ENCODE measurements around the gene OR2V1.
"Not testable (repeated sequence)": the region's sequence is repeated elsewhere in the genome, so short reads cannot be mapped to it uniquely, and the experiment has no call there.

The OR2V1 gene

GRCh38 chr5:181127907-181128626 lies 2.9 kb downstream of the OR2V1 start:
- DNase-seq (ENCODE audit: low read depth in 2 of 2), result no peak

- no peak for DNase-seq (ENCODE audit: low read depth in 2 of 2)
These were observed 3.5 kb downstream of the OR2V1 start for GRCh38 chr5:181127456-181127855.

GRCh38 chr5:181126841-181127240 lies 4.1 kb downstream of the OR2V1 start:
- DNase-seq (ENCODE audit: low read depth in 2 of 2), result no peak

- DNase-seq (ENCODE audit: low read depth in 2 of 2), result no peak
These were observed 6.4 kb downstream of the OR2V1 start for GRCh38 chr5:181124526-181124925.

GRCh38 chr5:181121675-181122561 lies 9.1 kb downstream of the OR2V1 start:
- DNase-seq (ENCODE audit: low read depth in 2 of 2), result no peak

- DNase-seq (ENCODE audit: low read depth in 2 of 2), result no peak
These were observed 10.2 kb downstream of the OR2V1 start for GRCh38 chr5:181120761-181121160.

- no peak for DNase-seq (ENCODE audit: low read depth in 2 of 2)
These were observed 10.7 kb downstream of the OR2V1 start for GRCh38 chr5:181120306-181120705.

- no peak for DNase-seq (ENCODE audit: low read depth in 2 of 2)
These were observed 11.9 kb downstream of the OR2V1 start for GRCh38 chr5:181119105-181119504.

GRCh38 chr5:181118369-181118768 lies 12.6 kb downstream of the OR2V1 start:
- DNase-seq (ENCODE audit: low read depth in 2 of 2), result no peak

GRCh38 chr5:181114844-181115778 lies 15.9 kb downstream of the OR2V1 start:
- DNase-seq (ENCODE audit: low read depth in 2 of 2), result no peak

- DNase-seq (ENCODE audit: low read depth in 2 of 2), result no peak
These were observed 16.6 kb downstream of the OR2V1 start for GRCh38 chr5:181114284-181114843.

GRCh38 chr5:181113572-181113971 lies 17.4 kb downstream of the OR2V1 start:
- DNase-seq (ENCODE audit: low read depth in 2 of 2), result not testable (repeated sequence)

GRCh38 chr5:181112476-181112875 lies 18.5 kb downstream of the OR2V1 start:
- no peak for DNase-seq (ENCODE audit: low read depth in 2 of 2)

- no peak for DNase-seq (ENCODE audit: low read depth in 2 of 2)
These were observed 20.0 kb downstream of the OR2V1 start for GRCh38 chr5:181111010-181111409.

- DNase-seq (ENCODE audit: low read depth in 2 of 2), result no peak
These were observed 21.4 kb downstream of the OR2V1 start for GRCh38 chr5:181109489-181110013.

- no peak for DNase-seq (ENCODE audit: low read depth in 2 of 2)
These were observed 22.3 kb downstream of the OR2V1 start for GRCh38 chr5:181108578-181109165.

GRCh38 chr5:181107699-181108098 lies 23.3 kb downstream of the OR2V1 start:
- no peak for DNase-seq (ENCODE audit: low read depth in 2 of 2)

- DNase-seq (ENCODE audit: low read depth in 2 of 2), result no peak
These were observed 25.5 kb downstream of the OR2V1 start for GRCh38 chr5:181105391-181106025.

- DNase-seq (ENCODE audit: low read depth in 2 of 2), result not testable (repeated sequence)
These were observed 26.2 kb downstream of the OR2V1 start for GRCh38 chr5:181104606-181105390.

- DNase-seq (ENCODE audit: low read depth in 2 of 2), result not testable (repeated sequence)
These were observed 26.8 kb downstream of the OR2V1 start for GRCh38 chr5:181104259-181104568.

All from stimulated activated CD4-positive, alpha-beta T cell treated with anti-CD3 and anti-CD28 coated beads, Interleukin-1b, Interleukin-23, amount 100 ng/mL, for 4 hours (primary cell).